Astrocyte of the spinal cord (primary cell): ENCODE results near the gene FBXO21.
A peak's percentile ranks its signal among the peaks of the same experiment; 100 is the strongest.
"Not testable (repeated sequence)": the region's sequence is repeated elsewhere in the genome, so short reads cannot be mapped to it uniquely, and the experiment has no call there.

ENCODE experiments used
- DNase-seq: peaks from one replicate; pipeline ENCODE4 v3.0.0; 2011; ENCODE audit warnings: low read depth, low spot score
- H3K4me3 ChIP-seq: 2 replicates; pipeline ENCODE4 v1.5.1; 2011; ENCODE audit warnings: low read depth, mild to moderate bottlenecking, low read length, moderate library complexity
- CTCF ChIP-seq: IDR thresholded peaks from 2 replicates; pipeline ENCODE4 v1.5.1; 2012; ENCODE audit warnings: low read depth, mild to moderate bottlenecking, low read length, inconsistent platforms
- in situ Hi-C: cut with HindIII; loops from 2 replicates; pipeline ENCODE4 v1.10.0; 2017; ENCODE audit warnings: low sequenced_read_pairs

FBXO21 gene

GRCh38 chr12:117189725-117190209 lies 503 bp downstream of the FBXO21 start:
- in situ Hi-C loops, result no loop called here
- no peak for TF ChIP-seq CTCF
- peak overlapping the region; percentile 65 for H3K4me3 ChIP-seq
- peak; percentile 15 for DNase-seq

- peak overlapping the region; percentile 65 for H3K4me3 ChIP-seq
- in situ Hi-C loops, result no loop called here
- peak; percentile 53 for DNase-seq
- TF ChIP-seq CTCF, result no peak
Observed at GRCh38 chr12:117188961-117189724, 1.1 kb downstream of the FBXO21 start.

GRCh38 chr12:117188121-117188665 lies 2.1 kb downstream of the FBXO21 start:
- in situ Hi-C loops, result no loop called here
- DNase-seq, result no peak
- no peak for TF ChIP-seq CTCF
- H3K4me3 ChIP-seq, result no peak overlapping the region

GRCh38 chr12:117187421-117187820 lies 2.8 kb downstream of the FBXO21 start:
- H3K4me3 ChIP-seq, result no peak overlapping the region
- no peak for TF ChIP-seq CTCF
- no peak for DNase-seq
- in situ Hi-C loops, result no loop called here

- no peak for TF ChIP-seq CTCF
- no peak for DNase-seq
- in situ Hi-C loops, result no loop called here
Observed at GRCh38 chr12:117182866-117183265, 7.4 kb downstream of the FBXO21 start.

GRCh38 chr12:117181468-117181843 lies 8.8 kb downstream of the FBXO21 start:
- in situ Hi-C loops, H3K4me3 ChIP-seq, DNase-seq: not testable (repeated sequence)

More at GRCh38 chr12:117182866-117183265, 7.4 kb downstream of the FBXO21 start:
- H3K4me3 ChIP-seq, result no peak overlapping the region

GRCh38 chr12:117180758-117181467 lies 9.4 kb downstream of the FBXO21 start:
- TF ChIP-seq CTCF, result no peak
- in situ Hi-C loops, result no loop called here
- DNase-seq, result no peak
- H3K4me3 ChIP-seq, result no peak overlapping the region
